Activated CD8-positive, alpha-beta T cell treated with anti-CD3 and anti-CD28 coated beads for 36 hours (primary cell): ENCODE results near the gene HMX1. TPM values are rescaled to one million over a fixed set of nuclear protein-coding genes. Genes with fewer than 3 reads are reported as not detected.

Experiments
- ATAC-seq: fragments of 200-7000 bp; cut with Tn5 transposase; one replicate; pipeline ENCODE4 v1.10.0; 2021; ENCODE audit warnings: mild to moderate bottlenecking, moderate library complexity
- CTCF ChIA-PET: fragments of 350-600 bp; sonication (Branson Sonifier 250); formaldehyde crosslinking; loops from one replicate; lab custom pipeline; 2021; ENCODE audit warnings: antibody characterized with exemption; lab: Charles Lee
- POLR2A ChIA-PET: fragments of 350-600 bp; sonication (Branson Sonifier 250); formaldehyde crosslinking; loops from one replicate; lab custom pipeline; 2021; ENCODE audit warnings: antibody characterized with exemption; lab: Charles Lee
- DNase-seq: peaks from one replicate; pipeline ENCODE4 v3.0.0-alpha.2; 2020
- H3K27ac Mint-ChIP-seq: one replicate; pipeline ENCODE4 v1.8.0; 2021; ENCODE audit warnings: mild to moderate bottlenecking, mixed read lengths
- H3K27me3 Mint-ChIP-seq: one replicate; pipeline ENCODE4 v1.8.0; 2021; ENCODE audit warnings: mixed read lengths
- H3K36me3 Mint-ChIP-seq: one replicate; pipeline ENCODE4 v1.8.0; 2021; ENCODE audit warnings: low read depth, mixed read lengths
- H3K4me1 Mint-ChIP-seq: one replicate; pipeline ENCODE4 v1.8.0; 2021; ENCODE audit warnings: low read depth, mixed read lengths
- H3K4me3 Mint-ChIP-seq: one replicate; pipeline ENCODE4 v1.8.0; 2021; ENCODE audit warnings: mild to moderate bottlenecking, moderate library complexity, mixed read lengths
- H3K9me3 Mint-ChIP-seq: one replicate; pipeline ENCODE4 v1.8.0; 2021; ENCODE audit warnings: mixed read lengths
- intact Hi-C: fragments of 100-400 bp; cut with micrococcal nuclease; formaldehyde crosslinking; loops from one replicate; pipeline ENCODE4 v1.10.0; 2022
- total RNA-seq, 2 experiments: library from RNA; stranded (reverse); gene quantifications; one replicate each; pipeline ENCODE4 v1.2.3, GENCODE V29; 2021
- TF ChIP-seq, protein P1 (sequence below): fragments of 200-600 bp; IDR thresholded peaks from one replicate; pipeline ENCODE4 v1.8.0; 2022; ENCODE audit warnings: antibody characterized with exemption, mild to moderate bottlenecking

The HMX1 gene
- total RNA-seq, 2 experiments from 2014 or later: not detected

DNA sequence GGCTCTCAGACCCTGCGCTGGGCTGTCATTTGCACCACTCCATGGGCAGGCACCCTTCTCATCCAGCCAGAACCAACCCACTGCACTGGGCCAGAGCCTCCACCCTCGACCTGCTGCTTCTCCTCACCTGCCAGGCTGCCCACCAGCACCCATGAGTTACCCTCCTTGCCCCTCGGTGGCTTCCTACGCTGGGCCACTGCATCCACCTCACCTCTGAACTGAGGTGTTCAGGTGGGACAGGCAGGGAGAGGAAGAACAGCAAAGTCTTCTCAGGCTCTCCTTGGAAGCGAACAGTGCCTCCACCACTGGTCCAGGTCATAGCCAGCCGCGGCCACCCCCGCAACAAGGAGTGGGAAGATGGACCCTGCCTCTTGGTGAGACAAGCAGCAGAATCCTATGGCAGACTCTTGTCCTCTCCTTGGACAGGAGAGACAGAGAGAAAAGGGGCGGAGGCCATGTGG is 32.4 kb upstream of the HMX1 start:
- POLR2A ChIA-PET: no interaction called here
- TF ChIP-seq, protein P1, sequence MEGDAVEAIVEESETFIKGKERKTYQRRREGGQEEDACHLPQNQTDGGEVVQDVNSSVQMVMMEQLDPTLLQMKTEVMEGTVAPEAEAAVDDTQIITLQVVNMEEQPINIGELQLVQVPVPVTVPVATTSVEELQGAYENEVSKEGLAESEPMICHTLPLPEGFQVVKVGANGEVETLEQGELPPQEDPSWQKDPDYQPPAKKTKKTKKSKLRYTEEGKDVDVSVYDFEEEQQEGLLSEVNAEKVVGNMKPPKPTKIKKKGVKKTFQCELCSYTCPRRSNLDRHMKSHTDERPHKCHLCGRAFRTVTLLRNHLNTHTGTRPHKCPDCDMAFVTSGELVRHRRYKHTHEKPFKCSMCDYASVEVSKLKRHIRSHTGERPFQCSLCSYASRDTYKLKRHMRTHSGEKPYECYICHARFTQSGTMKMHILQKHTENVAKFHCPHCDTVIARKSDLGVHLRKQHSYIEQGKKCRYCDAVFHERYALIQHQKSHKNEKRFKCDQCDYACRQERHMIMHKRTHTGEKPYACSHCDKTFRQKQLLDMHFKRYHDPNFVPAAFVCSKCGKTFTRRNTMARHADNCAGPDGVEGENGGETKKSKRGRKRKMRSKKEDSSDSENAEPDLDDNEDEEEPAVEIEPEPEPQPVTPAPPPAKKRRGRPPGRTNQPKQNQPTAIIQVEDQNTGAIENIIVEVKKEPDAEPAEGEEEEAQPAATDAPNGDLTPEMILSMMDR: no peak
- no peak for ATAC-seq
- no peaks in the 10 kb centered on the region for H3K4me1 Mint-ChIP-seq
- H3K27ac Mint-ChIP-seq: no peak overlapping the region
- CTCF ChIA-PET: interaction anchor here (1.0 kb wide), 1 partner anchor 13 kb away, joined by 3 read pairs; no protein-coding TSS in a partner anchor
- DNase-seq: no peak
- H3K36me3 Mint-ChIP-seq: peaks cover 2% of the 10 kb centered on the region
- intact Hi-C loops: no loop called here
- no peak overlapping the region for H3K4me3 Mint-ChIP-seq
- H3K27me3 Mint-ChIP-seq: no peaks in the 10 kb centered on the region
- peaks cover 8% of the 10 kb centered on the region for H3K9me3 Mint-ChIP-seq

DNA sequence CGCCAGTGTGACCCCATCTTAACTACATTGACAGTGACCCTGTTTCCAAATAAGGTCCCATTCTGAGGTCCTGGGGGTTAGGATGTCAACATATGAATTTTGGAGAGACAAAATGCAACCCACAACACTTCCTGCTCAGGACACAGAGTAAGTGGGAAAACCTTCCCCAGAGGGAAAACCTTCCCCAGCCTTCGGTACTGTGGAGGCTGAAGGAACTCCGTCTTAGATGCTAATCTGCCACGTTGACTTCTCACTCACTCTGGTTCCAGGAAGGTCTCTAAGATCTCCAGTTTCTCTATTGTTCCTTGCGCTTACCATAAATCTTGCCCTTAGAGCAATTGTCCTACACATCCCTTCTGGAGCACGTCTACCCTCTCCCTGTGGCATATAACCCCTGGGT is 29.7 kb upstream of the HMX1 start:
- intact Hi-C loops: no loop called here
- POLR2A ChIA-PET: no interaction called here
- ATAC-seq (no peak), DNase-seq (no peak)
- Mint-ChIP-seq H3K4me3 (no peak overlapping the region), H3K9me3 (peaks cover 8% of the 10 kb centered on the region), H3K27me3 (peaks cover 3% of the 10 kb centered on the region), H3K4me1 (no peaks in the 10 kb centered on the region), H3K27ac (no peak overlapping the region), H3K36me3 (peaks cover 2% of the 10 kb centered on the region)
- CTCF ChIA-PET: no interaction called here
- TF ChIP-seq, protein P1: no peak

DNA sequence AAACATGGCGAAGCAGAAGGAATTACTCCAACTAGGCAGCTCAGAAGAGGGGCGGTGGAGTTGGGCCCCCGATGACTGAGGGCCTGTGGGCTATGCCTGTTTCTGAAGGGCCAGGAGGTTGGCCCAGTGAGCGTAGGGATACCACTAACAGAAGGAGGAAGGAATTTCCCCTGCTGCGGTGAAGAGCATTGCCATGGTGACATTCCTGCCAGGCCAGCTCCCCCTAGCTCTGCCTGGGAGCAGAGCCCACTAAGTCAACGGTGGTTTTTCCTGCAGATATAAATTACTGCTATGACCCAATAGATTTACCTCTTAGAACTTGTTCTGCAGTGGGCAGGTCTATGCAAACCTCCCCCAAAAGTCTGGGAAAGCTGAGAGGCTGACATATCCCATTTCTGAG is 28.9 kb upstream of the HMX1 start:
- intact Hi-C loops: no loop called here
- Mint-ChIP-seq H3K27ac (no peak overlapping the region), H3K27me3 (peaks cover 3% of the 10 kb centered on the region), H3K4me3 (no peak overlapping the region), H3K9me3 (peaks cover 8% of the 10 kb centered on the region), H3K36me3 (peaks cover 2% of the 10 kb centered on the region), H3K4me1 (no peaks in the 10 kb centered on the region)
- ATAC-seq: no peak
- POLR2A ChIA-PET: no interaction called here
- no peak for DNase-seq
- TF ChIP-seq, protein P1: no peak
- CTCF ChIA-PET: no interaction called here

DNA sequence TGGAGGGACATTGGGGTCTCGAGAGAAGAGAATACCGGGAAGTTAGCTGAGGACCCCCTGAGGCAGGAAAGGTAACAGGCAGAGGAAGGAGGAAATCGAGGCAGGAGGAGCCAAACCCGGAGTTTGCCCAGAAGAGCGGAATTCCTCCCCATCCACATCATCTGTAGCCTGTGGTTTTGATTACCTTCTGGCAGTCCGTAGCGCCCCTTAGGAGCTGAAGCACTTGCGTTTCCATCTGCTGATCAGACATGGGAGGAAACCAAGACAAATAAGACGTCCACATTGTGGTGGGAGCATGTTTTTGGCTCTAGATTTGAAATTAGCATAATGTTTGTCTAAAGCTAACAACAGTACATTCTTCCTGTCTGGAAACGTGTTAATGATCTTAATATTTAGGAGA is 26.8 kb upstream of the HMX1 start:
- Mint-ChIP-seq H3K9me3 (peaks cover 8% of the 10 kb centered on the region), H3K4me3 (no peak overlapping the region), H3K4me1 (no peaks in the 10 kb centered on the region), H3K27me3 (peaks cover 15% of the 10 kb centered on the region), H3K36me3 (peaks cover 2% of the 10 kb centered on the region), H3K27ac (no peak overlapping the region)
- TF ChIP-seq, protein P1: no peak
- no peak for DNase-seq
- ChIA-PET POLR2A (no interaction called here), CTCF (interaction anchor here (0.9 kb wide), 1 partner anchor 210 kb away, joined by 3 read pairs; no protein-coding TSS in a partner anchor)
- intact Hi-C loops: no loop called here
- ATAC-seq: no peak

DNA sequence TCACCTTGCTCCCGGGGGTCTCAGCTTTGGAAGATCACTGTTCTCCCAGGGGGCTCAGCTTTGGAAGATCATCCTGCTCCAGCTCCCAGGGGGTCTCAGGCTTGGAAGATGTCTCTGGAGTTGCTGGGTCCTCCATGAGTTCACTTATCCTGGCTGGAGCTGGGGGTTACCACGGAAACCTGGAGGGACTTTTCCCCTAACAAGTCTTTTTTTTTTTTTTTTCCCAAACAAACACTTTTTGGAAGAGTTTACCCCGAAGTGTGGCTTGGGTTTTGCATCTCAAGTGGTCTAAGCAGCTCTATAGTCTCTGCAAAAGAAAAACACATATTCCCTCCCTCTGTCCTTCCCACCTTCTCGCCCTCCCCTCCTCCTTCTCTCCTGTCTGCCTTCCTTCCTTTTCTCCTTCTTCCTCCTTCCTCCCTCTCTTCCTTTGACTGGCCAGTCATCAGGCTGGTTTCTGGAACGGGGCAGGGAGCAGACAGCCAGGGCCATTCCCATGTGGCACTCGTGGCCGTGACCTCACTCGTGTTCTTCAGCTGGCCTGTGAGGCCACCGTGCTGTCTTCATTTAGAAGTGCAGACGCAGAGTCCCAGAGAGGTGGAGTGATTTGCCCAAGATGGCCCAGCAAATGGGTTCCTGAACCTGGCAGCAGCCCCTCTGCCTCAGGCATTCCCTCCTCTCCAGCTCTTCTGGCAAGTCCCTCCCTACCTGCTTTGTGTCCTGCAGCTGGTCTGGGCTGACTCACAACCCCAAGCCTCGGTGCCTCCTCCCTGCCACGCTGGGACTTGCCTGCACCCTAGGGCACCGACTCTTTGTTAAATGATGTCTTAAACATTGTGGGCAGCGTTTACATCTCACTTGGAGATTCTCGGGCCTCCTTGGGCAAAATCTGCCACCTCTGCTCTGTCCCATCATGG is 25.9 kb upstream of the HMX1 start:
- H3K9me3 Mint-ChIP-seq: peaks cover 7% of the 10 kb centered on the region
- POLR2A ChIA-PET: no interaction called here

More for the DNA sequence above, 25.9 kb upstream of the HMX1 start:
- CTCF ChIA-PET: no interaction called here
- Mint-ChIP-seq H3K4me1 (no peaks in the 10 kb centered on the region), H3K4me3 (no peak overlapping the region), H3K36me3 (peaks cover 2% of the 10 kb centered on the region), H3K27ac (no peak overlapping the region), H3K27me3 (peaks cover 21% of the 10 kb centered on the region)
- DNase-seq (no peak), ATAC-seq (no peak)
- intact Hi-C loops: no loop called here
- TF ChIP-seq, protein P1: no peak
